ENCODE results near the gene RFTN1. TPM values are rescaled to one million over a fixed set of nuclear protein-coding genes. Genes with fewer than 3 reads are reported as not detected.

RFTN1 gene
- total and polyA plus RNA-seq, 9 of the 15 experiments (the other 6 are each of a cell fraction or from before 2014, with no cell fraction given) = 0.08 to 0.51 (median 0.11) TPM; not detected in 6

DNA sequence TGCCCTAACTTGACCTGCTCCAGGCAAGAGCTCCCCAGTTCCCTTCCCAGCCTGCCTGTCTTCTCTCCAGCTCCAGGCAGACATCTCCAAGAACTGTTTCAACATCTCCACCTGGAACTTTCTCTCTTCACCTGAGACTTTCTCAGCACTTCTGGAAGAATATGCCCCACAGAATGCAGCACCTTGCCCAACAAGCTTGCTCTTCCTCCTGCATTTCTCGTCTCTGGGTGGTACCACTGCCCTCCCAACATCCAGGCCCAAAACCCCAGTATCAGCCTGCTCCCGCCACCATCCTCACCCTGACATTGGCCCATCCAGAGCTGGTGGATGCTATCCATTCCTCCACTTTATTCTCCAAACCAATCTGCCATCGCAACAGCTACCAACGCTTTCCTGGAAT is 8.8 kb downstream of the RFTN1 start (continued):
- TF ChIP-seq, protein P1, sequence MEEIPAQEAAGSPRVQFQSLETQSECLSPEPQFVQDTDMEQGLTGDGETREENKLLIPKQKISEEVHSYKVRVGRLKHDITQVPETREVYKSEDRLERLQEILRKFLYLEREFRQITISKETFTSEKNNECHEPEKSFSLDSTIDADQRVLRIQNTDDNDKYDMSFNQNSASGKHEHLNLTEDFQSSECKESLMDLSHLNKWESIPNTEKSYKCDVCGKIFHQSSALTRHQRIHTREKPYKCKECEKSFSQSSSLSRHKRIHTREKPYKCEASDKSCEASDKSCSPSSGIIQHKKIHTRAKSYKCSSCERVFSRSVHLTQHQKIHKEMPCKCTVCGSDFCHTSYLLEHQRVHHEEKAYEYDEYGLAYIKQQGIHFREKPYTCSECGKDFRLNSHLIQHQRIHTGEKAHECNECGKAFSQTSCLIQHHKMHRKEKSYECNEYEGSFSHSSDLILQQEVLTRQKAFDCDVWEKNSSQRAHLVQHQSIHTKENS (CRISPR knock-in tag; IDR thresholded peaks at IDR 0.05) = no peak
- TF ChIP-seq, protein P2, sequence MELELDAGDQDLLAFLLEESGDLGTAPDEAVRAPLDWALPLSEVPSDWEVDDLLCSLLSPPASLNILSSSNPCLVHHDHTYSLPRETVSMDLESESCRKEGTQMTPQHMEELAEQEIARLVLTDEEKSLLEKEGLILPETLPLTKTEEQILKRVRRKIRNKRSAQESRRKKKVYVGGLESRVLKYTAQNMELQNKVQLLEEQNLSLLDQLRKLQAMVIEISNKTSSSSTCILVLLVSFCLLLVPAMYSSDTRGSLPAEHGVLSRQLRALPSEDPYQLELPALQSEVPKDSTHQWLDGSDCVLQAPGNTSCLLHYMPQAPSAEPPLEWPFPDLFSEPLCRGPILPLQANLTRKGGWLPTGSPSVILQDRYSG (tag; conservative IDR thresholded peaks at IDR 0.05; ENCODE audit: low read depth) = no peak
- no peak for TF ChIP-seq E2F3 (CRISPR knock-in tag; IDR thresholded peaks at IDR 0.05)
- TF ChIP-seq NONO (IDR thresholded peaks at IDR 0.05; ENCODE audit: low read depth in 2 of 2, low read length in 1 of 2) = no peak
- no peak for TF ChIP-seq STAT5A (IDR thresholded peaks at IDR 0.05; ENCODE audit: borderline replicate concordance, low read length)
- TF ChIP-seq, protein P3, sequence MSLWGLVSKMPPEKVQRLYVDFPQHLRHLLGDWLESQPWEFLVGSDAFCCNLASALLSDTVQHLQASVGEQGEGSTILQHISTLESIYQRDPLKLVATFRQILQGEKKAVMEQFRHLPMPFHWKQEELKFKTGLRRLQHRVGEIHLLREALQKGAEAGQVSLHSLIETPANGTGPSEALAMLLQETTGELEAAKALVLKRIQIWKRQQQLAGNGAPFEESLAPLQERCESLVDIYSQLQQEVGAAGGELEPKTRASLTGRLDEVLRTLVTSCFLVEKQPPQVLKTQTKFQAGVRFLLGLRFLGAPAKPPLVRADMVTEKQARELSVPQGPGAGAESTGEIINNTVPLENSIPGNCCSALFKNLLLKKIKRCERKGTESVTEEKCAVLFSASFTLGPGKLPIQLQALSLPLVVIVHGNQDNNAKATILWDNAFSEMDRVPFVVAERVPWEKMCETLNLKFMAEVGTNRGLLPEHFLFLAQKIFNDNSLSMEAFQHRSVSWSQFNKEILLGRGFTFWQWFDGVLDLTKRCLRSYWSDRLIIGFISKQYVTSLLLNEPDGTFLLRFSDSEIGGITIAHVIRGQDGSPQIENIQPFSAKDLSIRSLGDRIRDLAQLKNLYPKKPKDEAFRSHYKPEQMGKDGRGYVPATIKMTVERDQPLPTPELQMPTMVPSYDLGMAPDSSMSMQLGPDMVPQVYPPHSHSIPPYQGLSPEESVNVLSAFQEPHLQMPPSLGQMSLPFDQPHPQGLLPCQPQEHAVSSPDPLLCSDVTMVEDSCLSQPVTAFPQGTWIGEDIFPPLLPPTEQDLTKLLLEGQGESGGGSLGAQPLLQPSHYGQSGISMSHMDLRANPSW (CRISPR knock-in tag; IDR thresholded peaks at IDR 0.05) = no peak
- TF ChIP-seq, protein P4, sequence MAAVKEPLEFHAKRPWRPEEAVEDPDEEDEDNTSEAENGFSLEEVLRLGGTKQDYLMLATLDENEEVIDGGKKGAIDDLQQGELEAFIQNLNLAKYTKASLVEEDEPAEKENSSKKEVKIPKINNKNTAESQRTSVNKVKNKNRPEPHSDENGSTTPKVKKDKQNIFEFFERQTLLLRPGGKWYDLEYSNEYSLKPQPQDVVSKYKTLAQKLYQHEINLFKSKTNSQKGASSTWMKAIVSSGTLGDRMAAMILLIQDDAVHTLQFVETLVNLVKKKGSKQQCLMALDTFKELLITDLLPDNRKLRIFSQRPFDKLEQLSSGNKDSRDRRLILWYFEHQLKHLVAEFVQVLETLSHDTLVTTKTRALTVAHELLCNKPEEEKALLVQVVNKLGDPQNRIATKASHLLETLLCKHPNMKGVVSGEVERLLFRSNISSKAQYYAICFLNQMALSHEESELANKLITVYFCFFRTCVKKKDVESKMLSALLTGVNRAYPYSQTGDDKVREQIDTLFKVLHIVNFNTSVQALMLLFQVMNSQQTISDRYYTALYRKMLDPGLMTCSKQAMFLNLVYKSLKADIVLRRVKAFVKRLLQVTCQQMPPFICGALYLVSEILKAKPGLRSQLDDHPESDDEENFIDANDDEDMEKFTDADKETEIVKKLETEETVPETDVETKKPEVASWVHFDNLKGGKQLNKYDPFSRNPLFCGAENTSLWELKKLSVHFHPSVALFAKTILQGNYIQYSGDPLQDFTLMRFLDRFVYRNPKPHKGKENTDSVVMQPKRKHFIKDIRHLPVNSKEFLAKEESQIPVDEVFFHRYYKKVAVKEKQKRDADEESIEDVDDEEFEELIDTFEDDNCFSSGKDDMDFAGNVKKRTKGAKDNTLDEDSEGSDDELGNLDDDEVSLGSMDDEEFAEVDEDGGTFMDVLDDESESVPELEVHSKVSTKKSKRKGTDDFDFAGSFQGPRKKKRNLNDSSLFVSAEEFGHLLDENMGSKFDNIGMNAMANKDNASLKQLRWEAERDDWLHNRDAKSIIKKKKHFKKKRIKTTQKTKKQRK (IDR thresholded peaks at IDR 0.05; ENCODE audit: borderline replicate concordance, low read depth, low read length) = no peak
- no peak for TF ChIP-seq ZNF668 (CRISPR knock-in tag; IDR thresholded peaks at IDR 0.05)
- no peak for TF ChIP-seq ZNF12 (CRISPR knock-in tag; IDR thresholded peaks at IDR 0.05)
